ENCODE measurements around the gene LTBP1. TPM values are rescaled to one million over a fixed set of nuclear protein-coding genes. Genes with fewer than 3 reads are reported as not detected.
"Not testable (repeated sequence)": the region's sequence is repeated elsewhere in the genome, so short reads cannot be mapped to it uniquely, and the experiment has no call there.

Gene LTBP1
- total RNA-seq, 1 donor from 2014 or later: 0.15 TPM

GRCh38 chr2:33335516-33335915 lies 388.8 kb downstream of the LTBP1 start:
- intact Hi-C loops (cut with micrococcal nuclease): no loop called here

GRCh38 chr2:33336036-33336625 lies 389.4 kb downstream of the LTBP1 start:
- intact Hi-C loops (cut with micrococcal nuclease): no loop called here

DNA sequence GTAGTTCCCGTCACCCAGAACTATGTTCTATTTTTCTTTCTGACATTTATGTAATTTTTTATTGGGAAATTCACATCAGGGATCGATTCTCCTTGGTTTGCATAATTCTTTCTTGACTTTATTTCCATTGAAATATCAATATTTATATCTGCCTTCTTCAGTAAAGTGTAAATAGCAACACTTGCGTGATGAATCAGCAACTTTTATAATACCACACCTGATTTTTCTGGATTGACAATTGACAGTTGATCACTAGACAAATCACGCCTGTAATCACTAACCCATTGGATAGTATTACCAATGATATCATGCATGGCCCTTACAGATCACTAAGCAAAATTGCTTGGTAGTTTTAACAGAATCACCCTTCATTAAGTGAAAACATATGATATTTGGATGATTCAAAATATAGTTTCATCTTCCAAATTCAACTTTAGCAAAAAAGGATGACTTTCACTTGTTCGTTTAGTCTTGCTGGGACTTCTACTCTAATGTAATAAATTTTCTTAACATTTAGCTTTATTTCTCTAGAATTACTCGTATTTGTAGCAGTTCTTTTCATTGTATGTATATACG lies 390.7 kb downstream of the LTBP1 start:
- intact Hi-C loops (cut with micrococcal nuclease): no loop called here

DNA sequence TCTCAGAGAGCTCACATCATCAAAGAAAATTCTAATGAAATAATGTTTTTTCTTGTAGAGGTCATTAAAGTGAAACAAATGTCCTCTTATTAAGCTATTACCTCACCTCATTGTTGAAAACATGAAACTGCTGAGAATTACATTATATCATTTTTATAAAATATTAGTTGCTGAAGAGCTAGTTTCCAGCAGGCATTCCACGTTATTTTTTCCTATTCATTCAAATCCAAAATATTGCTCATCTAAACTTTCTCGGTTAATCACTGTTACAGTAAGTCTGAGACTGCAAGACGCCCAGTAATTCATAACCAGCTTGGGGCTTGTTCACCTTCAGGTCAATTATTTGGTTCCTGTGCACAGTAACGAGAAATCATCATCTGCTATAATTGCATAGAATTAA lies 391.2 kb downstream of the LTBP1 start:
- intact Hi-C loops (cut with micrococcal nuclease): no loop called here

DNA sequence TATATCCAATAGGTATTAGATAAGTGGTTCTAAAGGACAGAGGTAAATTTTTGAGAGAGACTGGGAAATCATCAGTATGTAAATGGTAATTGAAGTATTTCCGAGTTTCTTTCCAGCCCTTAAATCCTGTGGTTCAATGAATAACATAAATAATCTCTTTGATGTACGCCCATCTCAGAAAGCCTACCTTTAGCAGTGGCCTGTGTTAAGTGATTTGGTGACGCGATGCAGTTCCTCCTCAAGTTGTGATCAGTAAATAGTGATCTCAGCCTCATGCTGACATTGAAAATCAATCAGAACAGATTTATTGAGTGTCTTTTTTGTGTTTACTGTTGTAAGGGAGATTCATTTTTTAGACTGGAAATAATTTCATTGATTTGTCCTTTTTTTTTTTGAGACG lies 392.5 kb downstream of the LTBP1 start:
- intact Hi-C loops (cut with micrococcal nuclease): no loop called here

- intact Hi-C loops (cut with micrococcal nuclease): no loop called here
These were observed 393.5 kb downstream of the LTBP1 start for GRCh38 chr2:33340280-33340679.

DNA sequence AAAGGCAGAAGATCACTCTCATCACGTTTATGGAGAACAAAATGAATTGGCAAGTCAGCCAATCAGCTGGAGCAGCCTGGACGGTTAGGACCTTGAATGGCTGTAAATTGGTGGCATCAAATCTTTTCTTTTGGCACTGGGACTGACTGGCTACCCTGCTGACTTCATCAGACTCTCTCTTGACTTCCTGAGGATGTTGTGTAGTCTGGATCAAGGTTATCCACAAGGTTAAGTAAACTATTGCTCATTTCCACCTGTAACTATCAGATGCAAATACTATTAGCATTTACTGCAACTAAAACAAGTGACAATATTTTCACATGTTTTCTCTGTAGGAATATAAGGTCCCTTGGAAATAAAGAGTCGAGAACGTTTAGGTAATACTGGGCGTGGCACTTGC lies 395.4 kb downstream of the LTBP1 start:
- intact Hi-C loops (cut with micrococcal nuclease): no loop called here

- intact Hi-C loops (cut with micrococcal nuclease): no loop called here
These were observed 396.0 kb downstream of the LTBP1 start for GRCh38 chr2:33342705-33343104.

GRCh38 chr2:33343387-33343895 lies 396.7 kb downstream of the LTBP1 start:
- intact Hi-C loops (cut with micrococcal nuclease): no loop called here

GRCh38 chr2:33344230-33344629 lies 397.5 kb downstream of the LTBP1 start:
- intact Hi-C loops (cut with micrococcal nuclease): no loop called here

GRCh38 chr2:33347856-33348255 lies 401.1 kb downstream of the LTBP1 start:
- intact Hi-C loops (cut with micrococcal nuclease): no loop called here

DNA sequence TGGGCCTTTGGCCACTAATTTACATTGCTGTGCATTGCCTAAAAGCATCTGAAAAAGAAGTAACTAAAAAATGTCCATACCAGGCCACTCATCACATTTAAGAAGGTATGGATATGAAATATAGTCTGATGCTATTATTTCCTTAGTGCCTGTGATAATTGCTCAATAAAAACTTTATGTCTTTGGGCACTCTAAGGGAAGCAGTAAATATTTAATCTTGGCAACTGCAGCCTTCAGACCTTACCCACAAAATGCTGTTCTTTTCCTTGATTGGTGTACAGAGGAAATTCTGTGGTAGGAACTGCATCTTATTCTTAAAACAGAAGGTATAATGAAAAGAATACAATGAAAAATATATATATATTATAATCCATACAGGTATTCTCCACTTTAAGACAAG lies 403.9 kb downstream of the LTBP1 start:
- intact Hi-C loops (cut with micrococcal nuclease): no loop called here

GRCh38 chr2:33351781-33352180 lies 405.0 kb downstream of the LTBP1 start:
- intact Hi-C loops (cut with micrococcal nuclease): no loop called here

DNA sequence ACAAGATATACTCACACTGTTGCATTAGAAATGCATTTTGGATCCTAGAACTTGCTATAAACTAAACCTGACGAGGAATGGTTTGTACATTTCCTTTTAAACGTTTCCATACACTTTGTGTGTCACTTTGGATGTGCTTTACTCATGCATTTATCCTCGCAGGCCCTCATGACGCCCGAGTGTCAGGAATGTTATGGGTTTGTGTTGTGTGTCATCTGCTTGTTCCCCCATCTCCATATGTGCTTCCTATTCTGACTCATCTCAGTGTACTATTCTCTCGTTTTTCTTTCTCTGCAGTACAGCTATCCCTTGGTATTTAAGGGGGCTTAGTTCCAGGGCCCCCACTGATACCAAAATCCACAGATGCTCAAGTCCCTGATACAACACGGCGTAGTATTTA lies 408.2 kb downstream of the LTBP1 start:
- intact Hi-C loops (cut with micrococcal nuclease): no loop called here

- intact Hi-C loops (cut with micrococcal nuclease): no loop called here
These were observed 412.1 kb downstream of the LTBP1 start for GRCh38 chr2:33358878-33359277.

DNA sequence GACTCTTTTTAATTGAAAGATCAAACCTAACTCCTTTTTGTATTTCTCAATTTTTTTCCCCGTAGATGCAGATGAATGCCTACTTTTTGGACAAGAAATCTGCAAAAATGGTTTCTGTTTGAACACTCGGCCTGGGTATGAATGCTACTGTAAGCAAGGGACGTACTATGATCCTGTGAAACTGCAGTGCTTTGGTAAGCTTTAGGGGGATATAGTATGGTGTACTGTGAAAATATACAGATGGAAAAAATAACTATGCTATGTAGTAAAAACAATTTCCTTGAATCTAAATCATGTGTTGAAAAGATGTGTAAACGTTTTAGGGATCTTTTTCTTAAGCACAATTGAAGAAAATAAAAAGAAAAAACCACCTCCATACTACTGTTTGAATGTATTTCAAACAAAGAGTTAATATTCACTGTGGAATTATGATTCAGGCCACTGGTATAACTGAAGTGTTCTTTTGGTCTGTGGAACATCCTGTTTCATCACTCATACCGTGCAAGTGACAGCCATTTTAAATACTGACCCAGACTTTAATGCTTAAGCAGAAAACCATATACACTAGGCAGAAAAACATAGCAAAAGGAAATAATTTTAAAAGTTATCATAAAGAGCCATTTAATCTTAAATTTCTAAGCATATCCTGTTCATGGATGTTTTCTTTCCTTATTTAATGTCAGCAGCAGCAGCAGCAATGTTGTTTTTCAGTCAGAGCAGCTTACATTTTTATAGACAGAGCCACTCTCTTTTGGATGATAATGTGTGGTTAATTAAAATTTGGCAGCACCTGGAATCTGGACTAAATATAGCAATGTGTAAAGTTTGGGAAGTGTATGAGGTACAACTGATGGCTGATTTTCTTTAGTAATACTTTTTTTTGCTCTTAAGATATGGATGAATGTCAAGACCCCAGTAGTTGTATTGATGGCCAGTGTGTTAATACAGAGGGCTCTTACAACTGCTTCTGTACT lies 416.9 kb downstream of the LTBP1 start:
- intact Hi-C loops (cut with micrococcal nuclease): no loop called here

- intact Hi-C loops (cut with micrococcal nuclease): no loop called here
These were observed 418.7 kb downstream of the LTBP1 start for GRCh38 chr2:33365264-33365970.

DNA sequence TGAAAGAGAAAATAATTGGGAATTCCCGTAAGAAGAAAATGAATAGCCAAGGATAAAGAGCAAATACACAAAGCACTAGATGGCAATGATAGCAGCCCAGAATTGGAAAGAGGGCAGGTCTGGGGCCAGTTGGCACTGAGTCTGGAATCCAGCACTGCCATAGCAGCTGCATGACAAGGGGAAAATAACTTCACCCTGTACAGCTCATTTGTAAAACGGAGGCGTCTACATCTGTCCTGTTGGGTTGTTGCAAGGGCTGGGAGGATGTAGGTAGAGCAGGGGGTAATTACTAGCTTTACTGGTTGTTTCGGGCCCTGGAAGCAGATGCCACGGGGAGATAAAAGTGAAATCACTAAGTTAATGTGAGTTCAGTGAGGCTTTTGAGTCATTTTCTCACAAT lies 419.7 kb downstream of the LTBP1 start:
- intact Hi-C loops (cut with micrococcal nuclease): no loop called here

GRCh38 chr2:33368524-33368923 lies 421.8 kb downstream of the LTBP1 start:
- intact Hi-C loops (cut with micrococcal nuclease): not testable (repeated sequence)

GRCh38 chr2:33369191-33369590 lies 422.4 kb downstream of the LTBP1 start:
- intact Hi-C loops (cut with micrococcal nuclease): no loop called here

DNA sequence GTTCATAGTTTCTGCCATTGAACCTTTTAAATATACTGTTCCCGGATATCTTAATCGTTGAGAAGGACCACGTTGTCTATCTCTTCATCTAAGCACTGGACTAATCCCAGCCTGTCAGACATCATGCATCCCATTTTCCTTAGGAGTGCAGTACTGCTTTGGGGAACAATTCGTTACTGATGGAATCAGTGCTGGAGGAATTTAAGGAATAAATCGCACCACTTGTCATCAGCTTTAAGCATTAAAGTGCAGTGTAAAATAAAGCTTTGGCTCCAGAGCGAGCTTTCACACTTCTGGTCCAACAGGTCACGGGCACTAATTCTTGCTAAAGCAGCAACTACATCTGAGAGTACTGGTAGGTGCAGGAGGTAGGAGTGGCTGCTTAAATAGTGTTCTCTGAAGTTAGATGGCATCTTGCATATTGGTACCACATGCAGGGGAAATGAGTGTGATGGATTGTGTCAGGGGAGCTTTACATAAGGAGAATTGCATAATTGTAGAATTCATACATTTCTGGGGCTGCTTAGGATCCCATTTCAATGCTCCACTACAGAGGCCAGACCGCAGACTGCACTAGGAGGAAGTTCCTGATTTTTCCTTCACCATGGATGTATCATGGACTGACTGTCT lies 424.0 kb downstream of the LTBP1 start:
- intact Hi-C loops (cut with micrococcal nuclease): loop anchor here (5.0 kb wide), 1 partner anchor 338 kb away; no protein-coding TSS in a partner anchor
